ENCODE measurements around the gene TBX6. TPM values are rescaled to one million over a fixed set of nuclear protein-coding genes. Genes with fewer than 3 reads are reported as not detected.
A peak's percentile ranks its signal among the peaks of the same experiment; 100 is the strongest.

Gene TBX6
- total RNA-seq, 1 experiment from 2014 or later = 1.4 TPM

DNA sequence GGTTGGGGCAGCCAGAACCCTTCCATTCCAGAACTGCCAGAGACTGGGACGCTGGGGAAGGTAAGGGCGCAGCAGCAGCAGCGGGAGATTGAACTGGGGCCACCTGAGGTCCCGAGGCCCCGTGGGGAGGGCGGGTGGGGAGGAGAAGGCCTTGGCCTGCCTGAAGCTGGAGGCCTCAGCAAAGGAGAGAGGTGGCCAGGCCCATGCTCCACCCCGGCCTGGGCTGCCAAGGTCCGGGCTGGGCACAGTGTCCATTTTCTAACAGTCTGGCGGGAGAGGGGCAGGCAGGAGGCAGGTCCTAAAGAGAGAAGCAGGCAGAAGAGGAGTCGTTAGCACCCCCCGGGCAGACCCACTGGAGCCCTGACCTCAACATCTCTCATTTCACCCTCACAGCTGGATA is 22.7 kb upstream of the TBX6 start (continued):
- TF ChIP-seq TCF7L2 (IDR thresholded peaks at IDR 0.05; ENCODE audit: borderline replicate concordance, extremely low read depth, insufficient read depth, insufficient read length) (no peak), EGR1 (IDR thresholded peaks at IDR 0.05; ENCODE audit: low read depth) (no peak), EZH2 (IDR thresholded peaks at IDR 0.05) (no peak), ELF1 (IDR thresholded peaks at IDR 0.05; ENCODE audit: borderline replicate concordance, low read depth) (no peak), POLR2AphosphoS5 (IDR thresholded peaks at IDR 0.05; ENCODE audit: low read depth, low read length) (no peak)

DNA sequence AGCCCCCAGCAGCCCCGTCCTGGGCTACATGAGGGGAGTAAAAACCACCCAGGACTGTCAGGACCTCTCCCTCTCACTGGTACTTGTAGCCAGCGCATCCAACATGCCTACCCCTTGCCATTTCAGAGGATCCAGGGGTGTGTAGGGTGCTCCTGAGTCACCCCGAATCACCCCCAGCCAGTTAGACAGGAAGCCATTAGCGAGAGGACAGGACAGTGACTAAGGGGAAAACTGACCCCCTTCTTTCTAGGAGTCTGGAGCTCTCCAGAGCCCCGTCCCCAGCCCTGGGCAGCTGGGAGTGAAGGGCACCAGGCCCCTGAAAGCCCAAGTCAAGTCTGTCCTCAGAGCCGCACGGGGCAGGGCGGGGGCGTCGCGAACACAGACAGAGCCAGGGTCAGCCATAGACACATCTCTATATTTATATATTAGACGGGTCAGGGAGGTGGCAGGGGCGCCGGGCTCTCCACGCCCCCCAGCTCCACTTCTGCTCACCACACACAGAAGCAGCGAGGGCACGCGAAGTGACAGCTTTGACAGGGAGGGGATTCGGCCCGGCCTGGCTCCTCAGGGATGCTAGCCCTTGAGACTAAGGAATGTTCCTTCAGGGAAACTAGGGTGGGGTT is 22.1 kb upstream of the TBX6 start:
- ChIA-PET POLR2A (interaction anchor here (1.3 kb wide), 1 partner anchor 9 kb away, joined by 3 read pairs; the partner anchor contains the start of gene MAPK3), CTCF (interaction anchor here (0.6 to 0.8 kb wide), 2 partner anchors 58 to 296 kb away, joined by 3 read pairs; no protein-coding TSS in a partner anchor), RAD21 (ENCODE audit: low non-redundant PET in 1 of 2, low total read pairs in 2 of 2, uncharacterized antibody in 2 of 2, unreplicated experiment in 2 of 2) (no interaction called here)
- no peaks in the 10 kb centered on the region for H3K9me2 ChIP-seq (ENCODE audit: insufficient read depth)
- H2AFZ ChIP-seq (ENCODE audit: low read depth, low read length, poor library complexity, severe bottlenecking) = no peak overlapping the region
- H3K9ac ChIP-seq (ENCODE audit: low read length) = 0 out of 2 replicates have a peak overlapping the region, but pooled peaks have one; percentile 14
- no peaks in the 10 kb centered on the region for H3K9me3 ChIP-seq (ENCODE audit: control insufficient read depth in 1 of 2, insufficient read depth in 1 of 2, low read depth in 1 of 2, low read length in 2 of 2)
- no TSS peak for BruUV-seq (replicated peaks)
- H3K36me3 ChIP-seq (ENCODE audit: control insufficient read depth in 1 of 2, insufficient read depth in 2 of 2, low read length in 2 of 2) = no peaks in the 10 kb centered on the region; a peak in 1 of 4 replicates
- DNase-seq (ENCODE audit: low read depth, low spot score) = no peak
- peak overlapping the region; percentile 51 for H3K4me2 ChIP-seq (ENCODE audit: low read length)
- intact Hi-C loops (cut with micrococcal nuclease) = no loop called here
- H3K27ac ChIP-seq (ENCODE audit: low read depth, low read length) = no peak overlapping the region; the same call in 1 of the 2 replicates
- no peak for TF ChIP-seq EZH2 (IDR thresholded peaks at IDR 0.05)
- no peak for TF ChIP-seq ATF3 (IDR thresholded peaks at IDR 0.05)
- TF ChIP-seq ELF1 (IDR thresholded peaks at IDR 0.05; ENCODE audit: borderline replicate concordance, low read depth) = no peak
- TF ChIP-seq CEBPB (IDR thresholded peaks at IDR 0.05; ENCODE audit: low read depth) = no peak
- TF ChIP-seq ZFX (IDR thresholded peaks at IDR 0.05) = no peak
- H3K4me3 ChIP-seq (replicated peaks in 1 of 2; ENCODE audit: low read depth in 1 of 2, low read length in 2 of 2) = no peak overlapping the region
- no peaks in the 10 kb centered on the region for H3K27me3 ChIP-seq (ENCODE audit: insufficient read depth, low read length)
- no peaks in the 10 kb centered on the region for H4K20me1 ChIP-seq (ENCODE audit: insufficient read depth)
- peaks cover 15 to 39% of the 10 kb centered on the region in 2 experiments for H3K4me1 ChIP-seq (ENCODE audit: control insufficient read depth in 1 of 2, insufficient read depth in 2 of 2, low read length in 2 of 2)
- ATAC-seq = 0 out of 2 replicates have a peak, but pooled peaks have one; percentile 1
- no peaks in the 10 kb centered on the region for H3K79me2 ChIP-seq (ENCODE audit: insufficient read depth, low read length)

Measured in HCT116 (cell line).